ENCODE results near the gene GNAZ. TPM values are rescaled to one million over a fixed set of nuclear protein-coding genes. Genes with fewer than 3 reads are reported as not detected.

GNAZ gene
- total RNA-seq, 1 experiment from 2014 or later = 5.0 TPM

GRCh38 chr22:23123804-23124254 lies 53.5 kb downstream of the GNAZ start:
- Histone ChIP-seq H3K27me3 (ENCODE audit: insufficient read depth, low read length) (no peaks in the 10 kb centered on the region; the same call in 1 of the 2 replicates), H3K18ac (ENCODE audit: insufficient read length, low read depth, low read length) (no peak overlapping the region), H2BK12ac (ENCODE audit: insufficient read length, low read depth, low read length) (no peak overlapping the region), H3K9me3 (ENCODE audit: control insufficient read depth, low read depth, low read length) (no peaks in the 10 kb centered on the region), H3K56ac (ENCODE audit: insufficient read length, low read depth, low read length) (no peak overlapping the region), H3K27ac (ENCODE audit: insufficient read length, low read depth, low read length) (no peak overlapping the region), H3T11ph (ENCODE audit: low read length) (no peak overlapping the region), H4K91ac (ENCODE audit: insufficient read length, low read depth, low read length) (no peak overlapping the region), H4K8ac (replicated peaks; ENCODE audit: insufficient read length, low read depth, low read length) (no peak overlapping the region), H3K4me2 (ENCODE audit: insufficient read depth, insufficient read length, low read length) (no peak overlapping the region), H3K14ac (ENCODE audit: insufficient read depth, low read length) (no peak overlapping the region), H2AK5ac (ENCODE audit: insufficient read length, low read length) (no peak overlapping the region), H4K5ac (ENCODE audit: insufficient read length, low read depth, low read length) (no peak overlapping the region), H2BK20ac (ENCODE audit: low read depth, low read length, poor library complexity, severe bottlenecking) (no peak overlapping the region), H3K9ac (ENCODE audit: extremely low read depth, insufficient read length, low read length) (no peak overlapping the region), H4K20me1 (ENCODE audit: control insufficient read depth, insufficient read depth, insufficient read length) (peaks cover 2% of the 10 kb centered on the region), H3K79me2 (ENCODE audit: insufficient read depth, low read length) (no peaks in the 10 kb centered on the region), H2BK120ac (ENCODE audit: low read depth, low read length, poor library complexity, severe bottlenecking) (no peak overlapping the region), H3K4ac (ENCODE audit: low read depth, low read length) (no peak overlapping the region), H2BK5ac (ENCODE audit: insufficient read length, low read length) (no peak overlapping the region), H2AFZ (ENCODE audit: low read length) (no peak overlapping the region), H3K23me2 (ENCODE audit: insufficient read length, low read depth, low read length, poor library complexity, severe bottlenecking) (no peaks in the 10 kb centered on the region), H2BK15ac (ENCODE audit: low read depth, low read length) (no peak overlapping the region), H3K4me1 (ENCODE audit: insufficient read depth, low read length) (no peaks in the 10 kb centered on the region), H3K79me1 (ENCODE audit: insufficient read depth, low read depth, low read length, poor library complexity, severe bottlenecking) (no peaks in the 10 kb centered on the region), H3K23ac (ENCODE audit: insufficient read length, low read depth, low read length) (no peak overlapping the region)
- Mint-ChIP-seq H3K4me3 (no peak overlapping the region), H3K27ac (no peak overlapping the region), H3K9me3 (no peaks in the 10 kb centered on the region), H3K27me3 (ENCODE audit: low read depth) (peaks cover 79% of the 10 kb centered on the region), H3K36me3 (ENCODE audit: insufficient read depth in 1 of 3, low read depth in 3 of 3) (peaks cover 0 to 6% (median 0%) of the 10 kb centered on the region in 3 experiments; a peak in 3 of 7 replicates), H3K4me1 (peaks cover 5 to 9% of the 10 kb centered on the region in 2 experiments; a peak in 3 of 4 replicates)
- TF ChIP-seq CTCF (conservative IDR thresholded peaks at IDR 0.05) = no peak
- DNase-seq = no peak
- WGBS (ENCODE audit: extremely low coverage, insufficient read length, low lambda C conversion rate) = no CpG with 5 or more reads among the region's 9 CpGs
